Measurements from ENCODE around the gene AOPEP. TPM values are rescaled to one million over a fixed set of nuclear protein-coding genes. Genes with fewer than 3 reads are reported as not detected.

AOPEP gene
- total RNA-seq, 1 donor from 2014 or later = 75.3 TPM

DNA sequence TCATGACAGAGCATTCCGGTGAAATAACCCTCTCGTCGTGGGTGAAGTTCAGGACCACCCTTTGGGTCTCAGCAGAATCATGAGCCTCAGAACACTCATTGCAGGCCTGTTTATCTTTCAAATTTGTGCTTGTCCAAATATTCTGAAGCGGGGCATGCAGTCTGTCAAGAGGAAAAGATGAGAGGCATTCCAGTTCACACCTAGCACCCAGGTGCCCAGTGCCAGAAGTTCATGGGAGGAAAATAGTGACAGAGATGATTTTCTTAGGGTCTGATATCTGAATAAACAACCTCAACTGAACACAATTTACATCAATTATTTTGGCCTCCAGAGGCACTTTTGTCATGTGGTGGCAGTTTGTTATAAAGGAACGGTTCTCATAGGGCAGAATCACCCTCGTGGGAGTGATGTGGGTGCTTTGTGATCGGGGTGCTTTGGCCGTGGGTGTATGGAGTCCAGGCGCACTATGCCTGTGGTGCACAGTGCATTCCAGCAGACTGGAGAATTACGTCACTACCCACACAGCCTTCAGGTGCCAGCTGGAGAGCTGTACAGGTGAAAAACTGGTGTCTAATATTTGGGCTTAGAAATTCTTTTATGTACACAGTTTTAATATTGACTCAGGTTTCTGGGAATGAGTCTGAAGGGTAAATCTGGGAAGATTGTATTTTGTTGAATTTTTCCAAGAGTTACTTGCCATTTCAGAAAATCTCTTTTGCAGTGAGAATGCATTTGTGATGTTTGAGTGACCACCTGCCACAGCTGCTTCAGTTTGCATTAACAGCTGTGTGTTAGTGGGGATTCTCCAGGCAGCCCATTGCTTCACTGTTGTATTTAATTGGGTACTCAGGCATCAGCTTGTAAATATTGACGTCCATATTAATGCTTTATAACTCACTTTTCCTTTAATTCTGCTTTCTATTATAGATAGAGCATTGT lies 301.7 kb downstream of the AOPEP start:
- H2AFZ ChIP-seq (ENCODE audit: low read depth, low read length) = no peak overlapping the region
- TF ChIP-seq, protein P1, sequence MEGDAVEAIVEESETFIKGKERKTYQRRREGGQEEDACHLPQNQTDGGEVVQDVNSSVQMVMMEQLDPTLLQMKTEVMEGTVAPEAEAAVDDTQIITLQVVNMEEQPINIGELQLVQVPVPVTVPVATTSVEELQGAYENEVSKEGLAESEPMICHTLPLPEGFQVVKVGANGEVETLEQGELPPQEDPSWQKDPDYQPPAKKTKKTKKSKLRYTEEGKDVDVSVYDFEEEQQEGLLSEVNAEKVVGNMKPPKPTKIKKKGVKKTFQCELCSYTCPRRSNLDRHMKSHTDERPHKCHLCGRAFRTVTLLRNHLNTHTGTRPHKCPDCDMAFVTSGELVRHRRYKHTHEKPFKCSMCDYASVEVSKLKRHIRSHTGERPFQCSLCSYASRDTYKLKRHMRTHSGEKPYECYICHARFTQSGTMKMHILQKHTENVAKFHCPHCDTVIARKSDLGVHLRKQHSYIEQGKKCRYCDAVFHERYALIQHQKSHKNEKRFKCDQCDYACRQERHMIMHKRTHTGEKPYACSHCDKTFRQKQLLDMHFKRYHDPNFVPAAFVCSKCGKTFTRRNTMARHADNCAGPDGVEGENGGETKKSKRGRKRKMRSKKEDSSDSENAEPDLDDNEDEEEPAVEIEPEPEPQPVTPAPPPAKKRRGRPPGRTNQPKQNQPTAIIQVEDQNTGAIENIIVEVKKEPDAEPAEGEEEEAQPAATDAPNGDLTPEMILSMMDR (IDR thresholded peaks at IDR 0.05; ENCODE audit: insufficient read depth, low read depth, low read length) = no peak
- no peak for TF ChIP-seq EZH2 (IDR thresholded peaks at IDR 0.05; ENCODE audit: insufficient read depth, low read length)
- Mint-ChIP-seq H3K4me1 (ENCODE audit: low read depth, unreplicated experiment) (peaks cover 76% of the 10 kb centered on the region), H3K36me3 (ENCODE audit: low read depth, unreplicated experiment) (peaks cover 6% of the 10 kb centered on the region), H3K27me3 (ENCODE audit: low read depth, unreplicated experiment) (no peaks in the 10 kb centered on the region), H3K4me3 (ENCODE audit: unreplicated experiment) (no peak overlapping the region), H3K27ac (ENCODE audit: unreplicated experiment) (peak overlapping the region; percentile 56), H3K9me3 (ENCODE audit: unreplicated experiment) (no peaks in the 10 kb centered on the region)
- no peak overlapping the region for H3K4me3 ChIP-seq (ENCODE audit: insufficient read depth, low read depth, low read length)
- peaks cover 45% of the 10 kb centered on the region for H3K4me1 ChIP-seq (ENCODE audit: insufficient read depth, low read length)
- peaks cover 23% of the 10 kb centered on the region for H3K36me3 ChIP-seq (ENCODE audit: insufficient read depth, low read length)
- H3K27ac ChIP-seq (ENCODE audit: low read depth, low read length) = peak overlapping the region; percentile 23
- H3K9me3 ChIP-seq (ENCODE audit: insufficient read depth, low read depth, low read length) = no peaks in the 10 kb centered on the region
- no peak for FAIRE-seq
- H3K79me2 ChIP-seq (ENCODE audit: insufficient read depth, low read length) = peaks cover 96% of the 10 kb centered on the region
- no peak overlapping the region for H3K4me2 ChIP-seq (ENCODE audit: low read length)
- peaks cover 73% of the 10 kb centered on the region for H4K20me1 ChIP-seq (ENCODE audit: insufficient read depth, low read length)
- no peak overlapping the region for H3K9ac ChIP-seq (ENCODE audit: low read length)
- no peak for DNase-seq (ENCODE audit: low read depth)
- H3K27me3 ChIP-seq (ENCODE audit: insufficient read depth, low read length) = no peaks in the 10 kb centered on the region

DNA sequence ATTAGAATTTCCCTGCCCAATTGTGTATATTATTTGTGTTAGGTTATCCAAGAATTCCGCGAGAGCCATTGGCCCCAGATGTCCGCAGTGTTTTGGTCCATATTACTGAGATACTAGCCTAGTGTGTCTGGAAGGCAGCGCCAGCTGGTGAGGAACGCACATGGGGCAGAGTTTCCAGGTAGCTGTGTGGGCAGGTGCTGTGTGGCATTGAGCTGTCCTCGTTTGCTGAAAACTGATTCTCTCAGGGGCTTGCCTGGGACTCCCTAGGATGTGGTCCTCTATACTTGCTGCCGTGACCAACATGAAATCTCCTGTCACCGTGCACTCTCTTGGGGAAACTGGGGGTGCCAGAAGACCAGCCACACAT lies 302.3 kb downstream of the AOPEP start:
- Histone ChIP-seq H3K27me3 (ENCODE audit: insufficient read depth, low read length) (no peaks in the 10 kb centered on the region), H3K9ac (ENCODE audit: low read length) (no peak overlapping the region), H3K27ac (ENCODE audit: low read depth, low read length) (no peak overlapping the region), H3K4me3 (ENCODE audit: insufficient read depth, low read depth, low read length) (no peak overlapping the region), H2AFZ (ENCODE audit: low read depth, low read length) (no peak overlapping the region), H3K4me1 (ENCODE audit: insufficient read depth, low read length) (peaks cover 39% of the 10 kb centered on the region), H4K20me1 (ENCODE audit: insufficient read depth, low read length) (peaks cover 77% of the 10 kb centered on the region), H3K9me3 (ENCODE audit: insufficient read depth, low read depth, low read length) (no peaks in the 10 kb centered on the region), H3K4me2 (ENCODE audit: low read length) (no peak overlapping the region), H3K79me2 (ENCODE audit: insufficient read depth, low read length) (peaks cover 100% of the 10 kb centered on the region), H3K36me3 (ENCODE audit: insufficient read depth, low read length) (peaks cover 23% of the 10 kb centered on the region)
- H3K4me1 Mint-ChIP-seq (ENCODE audit: low read depth, unreplicated experiment) = peaks cover 73% of the 10 kb centered on the region
- H3K9me3 Mint-ChIP-seq (ENCODE audit: unreplicated experiment) = no peaks in the 10 kb centered on the region
- H3K27me3 Mint-ChIP-seq (ENCODE audit: low read depth, unreplicated experiment) = no peaks in the 10 kb centered on the region
- no peak overlapping the region for H3K4me3 Mint-ChIP-seq (ENCODE audit: unreplicated experiment)
- TF ChIP-seq EZH2 (IDR thresholded peaks at IDR 0.05; ENCODE audit: insufficient read depth, low read length) = no peak
- peaks cover 7% of the 10 kb centered on the region for H3K36me3 Mint-ChIP-seq (ENCODE audit: low read depth, unreplicated experiment)
- no peak for FAIRE-seq
- no peak for DNase-seq (ENCODE audit: low read depth)
- no peak overlapping the region for H3K27ac Mint-ChIP-seq (ENCODE audit: unreplicated experiment)

DNA sequence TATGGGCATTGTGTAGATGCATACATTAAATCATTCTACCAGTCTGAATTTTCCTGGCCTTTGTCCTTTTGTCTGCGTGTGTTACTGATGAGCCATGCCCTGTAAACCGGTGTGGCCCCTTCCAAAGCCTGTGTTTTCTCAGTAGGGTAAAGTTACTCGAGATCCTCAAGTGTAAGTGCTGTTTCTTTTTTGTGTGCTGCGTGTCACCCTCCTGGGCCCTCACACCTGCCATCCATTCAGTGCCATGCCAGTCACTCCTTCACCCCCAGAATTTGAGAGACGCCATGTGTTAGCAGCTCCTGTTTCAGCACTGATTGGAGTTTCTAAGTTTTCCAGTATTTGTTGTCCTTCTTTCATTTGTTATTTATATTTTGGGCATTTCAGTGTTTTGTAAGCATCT lies 302.8 kb downstream of the AOPEP start:
- no peak overlapping the region for H2AFZ ChIP-seq (ENCODE audit: low read depth, low read length)
- H3K4me1 ChIP-seq (ENCODE audit: insufficient read depth, low read length) = peaks cover 34% of the 10 kb centered on the region
- TF ChIP-seq, protein P1 (IDR thresholded peaks at IDR 0.05; ENCODE audit: insufficient read depth, low read depth, low read length) = no peak
- TF ChIP-seq EZH2 (IDR thresholded peaks at IDR 0.05; ENCODE audit: insufficient read depth, low read length) = no peak
- no peaks in the 10 kb centered on the region for H3K9me3 Mint-ChIP-seq (ENCODE audit: unreplicated experiment)
- peaks cover 23% of the 10 kb centered on the region for H3K36me3 ChIP-seq (ENCODE audit: insufficient read depth, low read length)
- DNase-seq (ENCODE audit: low read depth) (no peak), FAIRE-seq (no peak)
- no peak overlapping the region for H3K27ac Mint-ChIP-seq (ENCODE audit: unreplicated experiment)
- no peak overlapping the region for H3K4me2 ChIP-seq (ENCODE audit: low read length)
- peaks cover 71% of the 10 kb centered on the region for H3K4me1 Mint-ChIP-seq (ENCODE audit: low read depth, unreplicated experiment)
- H3K27me3 Mint-ChIP-seq (ENCODE audit: low read depth, unreplicated experiment) = no peaks in the 10 kb centered on the region
- peaks cover 7% of the 10 kb centered on the region for H3K36me3 Mint-ChIP-seq (ENCODE audit: low read depth, unreplicated experiment)
- H3K27me3 ChIP-seq (ENCODE audit: insufficient read depth, low read length) = no peaks in the 10 kb centered on the region
- H3K79me2 ChIP-seq (ENCODE audit: insufficient read depth, low read length) = peaks cover 100% of the 10 kb centered on the region
- H3K9ac ChIP-seq (ENCODE audit: low read length) = no peak overlapping the region
- no peaks in the 10 kb centered on the region for H3K9me3 ChIP-seq (ENCODE audit: insufficient read depth, low read depth, low read length)
- H3K4me3 Mint-ChIP-seq (ENCODE audit: unreplicated experiment) = peak overlapping the region; percentile 12
- peaks cover 80% of the 10 kb centered on the region for H4K20me1 ChIP-seq (ENCODE audit: insufficient read depth, low read length)
- no peak overlapping the region for H3K4me3 ChIP-seq (ENCODE audit: insufficient read depth, low read depth, low read length)
- no peak overlapping the region for H3K27ac ChIP-seq (ENCODE audit: low read depth, low read length)

All from astrocyte (in vitro differentiated cells and primary cell).